ENCODE measurements around the gene MAT2B. TPM values are rescaled to one million over a fixed set of nuclear protein-coding genes. Genes with fewer than 3 reads are reported as not detected.

Gene MAT2B
- total RNA-seq, 1 experiment from 2014 or later: 48.4 TPM

DNA sequence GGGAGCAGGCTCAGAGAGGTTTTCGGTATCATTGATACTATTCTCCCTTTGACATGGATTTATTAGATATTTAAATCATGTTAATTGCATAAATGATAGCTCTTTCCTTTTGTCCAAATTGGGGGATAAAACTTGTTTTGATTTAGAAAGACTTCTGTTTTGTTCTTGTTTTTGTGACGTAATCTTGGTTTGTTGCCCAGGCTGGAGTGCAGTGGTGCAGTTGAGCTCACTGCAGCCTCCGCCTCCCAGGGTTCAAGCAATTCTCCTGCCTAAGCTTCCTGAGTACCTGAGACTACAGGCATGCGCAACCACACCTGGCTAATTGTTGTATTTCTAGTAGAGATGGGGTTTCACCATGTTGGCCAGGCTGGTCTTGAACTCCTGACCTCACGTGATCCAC lies 7.1 kb downstream of the MAT2B start:
- no peak overlapping the region for H4K5ac ChIP-seq (ENCODE audit: insufficient read length, low read depth, low read length)
- no peak overlapping the region for H3K18ac ChIP-seq (ENCODE audit: insufficient read length, low read depth, low read length)
- H2BK5ac ChIP-seq (ENCODE audit: insufficient read length, low read length): no peak overlapping the region
- peaks cover 3% of the 10 kb centered on the region; the same call in 1 of the 2 replicates for H3K4me1 ChIP-seq (ENCODE audit: insufficient read depth, low read length)
- no peaks in the 10 kb centered on the region for H3K9me3 ChIP-seq (ENCODE audit: control insufficient read depth, low read depth, low read length)
- no peaks in the 10 kb centered on the region for H3K23me2 ChIP-seq (ENCODE audit: insufficient read length, low read depth, low read length, poor library complexity, severe bottlenecking)
- H2AFZ ChIP-seq (ENCODE audit: low read length): no peak overlapping the region
- peaks cover 26% of the 10 kb centered on the region; the same call in 1 of the 2 replicates for H3K79me2 ChIP-seq (ENCODE audit: insufficient read depth, low read length)
- TF ChIP-seq, protein P1, sequence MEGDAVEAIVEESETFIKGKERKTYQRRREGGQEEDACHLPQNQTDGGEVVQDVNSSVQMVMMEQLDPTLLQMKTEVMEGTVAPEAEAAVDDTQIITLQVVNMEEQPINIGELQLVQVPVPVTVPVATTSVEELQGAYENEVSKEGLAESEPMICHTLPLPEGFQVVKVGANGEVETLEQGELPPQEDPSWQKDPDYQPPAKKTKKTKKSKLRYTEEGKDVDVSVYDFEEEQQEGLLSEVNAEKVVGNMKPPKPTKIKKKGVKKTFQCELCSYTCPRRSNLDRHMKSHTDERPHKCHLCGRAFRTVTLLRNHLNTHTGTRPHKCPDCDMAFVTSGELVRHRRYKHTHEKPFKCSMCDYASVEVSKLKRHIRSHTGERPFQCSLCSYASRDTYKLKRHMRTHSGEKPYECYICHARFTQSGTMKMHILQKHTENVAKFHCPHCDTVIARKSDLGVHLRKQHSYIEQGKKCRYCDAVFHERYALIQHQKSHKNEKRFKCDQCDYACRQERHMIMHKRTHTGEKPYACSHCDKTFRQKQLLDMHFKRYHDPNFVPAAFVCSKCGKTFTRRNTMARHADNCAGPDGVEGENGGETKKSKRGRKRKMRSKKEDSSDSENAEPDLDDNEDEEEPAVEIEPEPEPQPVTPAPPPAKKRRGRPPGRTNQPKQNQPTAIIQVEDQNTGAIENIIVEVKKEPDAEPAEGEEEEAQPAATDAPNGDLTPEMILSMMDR (conservative IDR thresholded peaks at IDR 0.05): no peak
- H2BK120ac ChIP-seq (ENCODE audit: low read depth, low read length, poor library complexity, severe bottlenecking): no peak overlapping the region
- H2AK5ac ChIP-seq (ENCODE audit: insufficient read length, low read length): no peak overlapping the region
- H3K56ac ChIP-seq (ENCODE audit: insufficient read length, low read depth, low read length): no peak overlapping the region
- no peak overlapping the region for H3K9ac ChIP-seq (ENCODE audit: extremely low read depth, insufficient read length, low read length)
- H4K8ac ChIP-seq (replicated peaks; ENCODE audit: insufficient read length, low read depth, low read length): no peak overlapping the region
- Mint-ChIP-seq H3K36me3 (ENCODE audit: insufficient read depth in 1 of 3, low read depth in 3 of 3) (peaks cover 40 to 63% (median 53%) of the 10 kb centered on the region in 3 experiments; a peak in 6 of 7 replicates), H3K27ac (peak overlapping the region; percentile 44 to 76 (median 57); a peak in 3 of 7 replicates), H3K4me3 (no peak overlapping the region), H3K27me3 (ENCODE audit: low read depth) (no peaks in the 10 kb centered on the region), H3K9me3 (no peaks in the 10 kb centered on the region), H3K4me1 (peaks cover 21 to 22% of the 10 kb centered on the region in 2 experiments)
- H3K14ac ChIP-seq (ENCODE audit: insufficient read depth, low read length): no peak overlapping the region
- no peak overlapping the region for H3K27ac ChIP-seq (ENCODE audit: insufficient read length, low read depth, low read length)
- no peak overlapping the region for H2BK12ac ChIP-seq (ENCODE audit: insufficient read length, low read depth, low read length)
- H3T11ph ChIP-seq (ENCODE audit: low read length): no peak overlapping the region
- H4K91ac ChIP-seq (ENCODE audit: insufficient read length, low read depth, low read length): no peak overlapping the region
- H4K20me1 ChIP-seq (ENCODE audit: control insufficient read depth, insufficient read depth, insufficient read length): no peaks in the 10 kb centered on the region
- no peak overlapping the region for H2BK15ac ChIP-seq (ENCODE audit: low read depth, low read length)
- no CpG with 5 or more reads among the region's 5 CpGs for WGBS (ENCODE audit: extremely low coverage, insufficient read length, low lambda C conversion rate)
- H3K4me2 ChIP-seq (ENCODE audit: insufficient read depth, insufficient read length, low read length): no peak overlapping the region
- H2BK20ac ChIP-seq (ENCODE audit: low read depth, low read length, poor library complexity, severe bottlenecking): no peak overlapping the region
- no peak overlapping the region for H3K4ac ChIP-seq (ENCODE audit: low read depth, low read length)
- H3K23ac ChIP-seq (ENCODE audit: insufficient read length, low read depth, low read length): no peak overlapping the region
- H3K79me1 ChIP-seq (ENCODE audit: insufficient read depth, low read depth, low read length, poor library complexity, severe bottlenecking): peaks cover 4% of the 10 kb centered on the region
- no peak for DNase-seq
- no peaks in the 10 kb centered on the region for H3K27me3 ChIP-seq (ENCODE audit: insufficient read depth, low read length)

Data from H9 (cell line).